GM19455 (cell line): ENCODE results near the gene CC2D1A.
"Not testable (repeated sequence)": the region's sequence is repeated elsewhere in the genome, so short reads cannot be mapped to it uniquely, and the experiment has no call there.

Source experiments
- ATAC-seq: cut with Tn5 transposase; IDR thresholded peaks from one replicate; pipeline ENCODE4 v1.9.1; 2021; ENCODE audit not compliant: unreplicated experiment

CC2D1A gene

DNA sequence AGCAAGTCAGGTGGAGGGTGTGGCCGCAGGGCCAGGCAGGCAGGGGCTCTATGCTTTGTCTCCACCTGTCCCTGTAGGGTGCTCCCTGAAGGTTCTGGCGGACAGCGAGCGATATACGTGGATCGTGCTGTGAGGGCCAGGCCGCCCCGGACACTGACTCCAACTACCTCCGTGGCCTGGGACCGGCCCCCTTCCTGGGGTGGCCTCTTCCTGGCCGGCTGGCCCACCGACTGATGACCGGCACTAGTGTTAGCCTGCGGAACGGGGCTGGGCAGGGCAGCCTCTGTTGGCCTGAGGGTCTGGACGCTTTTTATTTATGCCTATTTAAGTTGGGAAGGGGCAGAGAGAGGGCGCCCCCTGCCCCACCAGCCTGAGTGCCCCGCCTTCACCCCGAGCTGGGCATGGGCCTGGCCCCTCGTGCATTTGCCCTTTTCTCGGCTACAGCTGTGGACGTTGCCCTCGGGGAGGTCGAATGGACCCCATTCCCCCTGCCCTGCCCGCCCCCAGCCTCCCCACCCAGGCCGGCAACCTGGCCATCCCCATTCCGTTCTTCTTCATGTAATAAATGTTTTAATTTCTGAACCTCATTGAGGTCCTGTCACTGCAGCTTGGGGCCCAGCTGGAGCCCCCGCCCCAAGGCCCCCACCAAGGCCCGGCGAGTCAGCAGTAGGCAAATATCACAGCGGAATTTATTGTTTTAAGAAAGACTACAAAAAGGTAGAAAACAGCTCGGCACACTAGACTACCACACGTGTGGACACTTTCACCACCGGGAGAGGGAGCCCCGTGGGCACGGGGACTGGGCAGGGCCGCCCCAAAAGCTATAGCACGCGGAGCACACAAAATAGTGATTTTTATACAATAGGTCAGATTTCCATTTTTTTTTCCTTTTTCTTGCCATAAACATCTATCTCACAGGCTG, 55.1 kb downstream of the CC2D1A start:
- no peak for ATAC-seq

GRCh38 chr19:13961826-13962698, 56.1 kb downstream of the CC2D1A start:
- no peak for ATAC-seq

- no peak for ATAC-seq
Observed at GRCh38 chr19:13962699-13963602, 57.0 kb downstream of the CC2D1A start.

DNA sequence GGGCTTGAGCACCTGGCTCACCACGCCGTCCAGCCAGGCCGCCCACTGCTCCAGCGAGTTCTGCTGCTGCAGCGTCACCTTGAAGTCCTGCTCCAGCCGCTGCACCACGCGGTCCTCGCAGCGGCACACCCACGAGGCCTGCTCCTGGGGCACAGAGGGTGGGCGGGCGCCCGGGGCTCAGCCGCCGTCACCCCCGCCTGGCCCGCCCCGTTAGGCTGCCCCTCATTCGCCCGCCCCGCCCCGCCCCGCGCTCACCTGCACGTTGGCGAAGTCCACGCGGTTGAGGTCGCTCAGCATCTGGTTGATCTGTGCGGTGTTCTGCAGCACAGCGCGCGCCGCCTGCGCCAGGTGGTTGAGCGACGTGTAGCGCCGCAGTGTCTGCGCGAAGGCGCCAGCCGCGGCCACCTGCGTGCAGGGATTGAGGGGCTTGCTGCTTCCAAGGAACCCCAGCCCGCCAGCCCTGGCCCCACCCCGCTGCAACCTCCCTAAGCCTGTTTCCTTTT, 57.7 kb downstream of the CC2D1A start:
- no peak for ATAC-seq

- no peak for ATAC-seq
Observed at GRCh38 chr19:13964776-13965175, 58.8 kb downstream of the CC2D1A start.

DNA sequence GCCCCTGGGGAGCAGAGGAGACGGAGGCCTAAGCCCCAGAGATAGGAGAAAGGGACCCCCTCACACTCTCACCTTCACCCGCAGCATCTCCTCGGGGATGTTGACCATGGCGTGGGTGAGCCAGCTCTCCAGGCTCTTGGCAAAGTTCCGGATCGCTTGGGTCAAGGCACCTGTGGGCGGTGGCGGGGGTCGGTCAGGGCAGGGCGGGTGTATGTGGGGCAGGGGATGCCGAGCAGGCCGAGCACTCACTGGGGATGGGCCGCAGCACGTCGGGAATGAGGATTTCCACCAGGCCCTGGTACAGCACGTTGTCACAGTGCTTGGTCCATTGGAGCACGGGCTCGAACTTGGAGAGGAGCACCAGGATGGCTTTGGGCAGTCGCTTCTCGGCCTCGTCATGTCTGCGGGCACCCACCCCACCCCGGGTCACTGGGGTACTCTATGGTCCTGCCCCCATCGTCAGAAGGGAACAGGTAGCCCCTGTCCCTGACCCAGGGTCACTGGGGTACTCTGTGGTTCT, 59.4 kb downstream of the CC2D1A start:
- ATAC-seq: no peak

- no peak for ATAC-seq
Observed at GRCh38 chr19:13965926-13966683, 60.1 kb downstream of the CC2D1A start.

- ATAC-seq: no peak
Observed at GRCh38 chr19:13966684-13967128, 60.7 kb downstream of the CC2D1A start.

DNA sequence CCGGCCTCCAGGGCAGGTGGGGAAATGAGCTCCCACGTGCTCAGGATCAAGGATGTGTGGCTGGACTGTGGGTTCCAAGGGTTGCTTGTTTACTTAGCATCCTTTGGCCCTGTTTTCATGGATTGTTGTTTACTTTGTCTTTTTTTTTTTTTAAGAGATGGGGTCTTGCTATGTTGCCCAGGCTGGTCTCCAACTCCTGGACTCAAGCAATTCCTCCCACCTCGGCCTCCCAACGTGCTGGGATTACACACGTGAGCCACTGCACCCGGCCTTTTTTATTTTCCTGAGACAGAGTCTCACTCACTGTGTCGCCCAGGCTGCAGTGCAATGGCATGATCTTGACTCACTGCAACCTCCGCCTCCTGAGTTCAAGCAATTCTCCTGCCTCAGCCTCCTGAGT, 61.2 kb downstream of the CC2D1A start:
- not testable (repeated sequence) for ATAC-seq

- no peak for ATAC-seq
Observed at GRCh38 chr19:13968383-13968935, 62.5 kb downstream of the CC2D1A start.

GRCh38 chr19:13968999-13969398, 63.0 kb downstream of the CC2D1A start:
- no peak for ATAC-seq

- ATAC-seq: no peak
Observed at GRCh38 chr19:13969897-13970296, 63.9 kb downstream of the CC2D1A start.

DNA sequence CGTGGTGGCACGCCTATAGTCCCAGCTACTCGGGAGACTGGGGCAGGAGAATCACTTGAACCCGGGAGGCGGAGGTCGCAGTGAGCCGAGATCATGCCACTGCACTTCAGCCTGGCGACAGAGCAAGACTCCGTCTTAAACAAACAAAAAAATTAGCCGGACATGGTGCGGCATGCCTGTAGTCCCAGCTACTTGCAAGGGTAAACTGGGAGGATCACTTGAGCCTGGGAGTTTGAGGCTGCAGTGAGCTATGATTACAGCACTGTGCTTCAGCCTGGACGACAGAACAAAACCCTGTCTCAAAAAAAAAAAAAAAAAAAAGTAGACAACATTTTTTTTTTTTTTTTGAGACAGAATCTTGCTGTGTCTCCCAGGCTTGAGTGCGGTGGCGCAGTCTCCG, 65.9 kb downstream of the CC2D1A start:
- not testable (repeated sequence) for ATAC-seq

DNA sequence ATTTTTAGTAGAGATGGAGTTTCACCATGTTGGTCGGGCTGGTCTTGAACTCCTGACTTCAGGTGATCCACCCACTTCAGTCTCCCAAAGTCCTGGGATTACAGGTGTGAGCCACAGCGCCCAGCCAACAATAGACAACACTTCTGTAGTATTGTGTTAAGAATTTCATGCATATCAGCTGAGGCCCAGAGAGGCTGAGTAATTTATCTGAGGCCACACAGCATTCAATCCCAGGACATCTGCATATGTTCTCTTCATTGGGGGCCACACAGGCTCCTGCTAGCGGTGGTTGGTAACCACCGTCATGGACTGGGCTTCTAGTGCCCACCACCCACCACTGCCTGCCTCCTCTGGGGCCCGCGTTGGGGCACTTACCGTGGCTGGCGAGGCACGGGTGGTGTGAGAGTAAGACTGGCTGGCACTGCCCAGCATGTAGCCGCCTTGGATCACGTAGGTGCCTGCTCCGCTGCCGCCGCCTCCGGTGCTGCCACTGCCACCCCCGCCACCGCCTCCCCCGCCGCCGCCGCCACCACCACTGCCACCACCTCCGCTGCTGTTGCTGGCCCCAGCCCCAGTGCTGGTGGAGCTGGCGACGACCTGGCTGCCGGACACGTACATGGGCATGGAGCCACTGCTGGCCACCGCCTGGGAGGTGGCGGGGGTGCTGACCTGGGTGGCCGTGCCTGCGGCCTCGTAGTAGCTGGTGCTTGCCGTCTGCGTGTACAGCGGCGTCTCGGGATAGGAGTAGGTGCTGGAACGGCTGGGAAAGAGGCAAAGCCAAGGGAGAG, 66.6 kb downstream of the CC2D1A start:
- ATAC-seq: no peak

DNA sequence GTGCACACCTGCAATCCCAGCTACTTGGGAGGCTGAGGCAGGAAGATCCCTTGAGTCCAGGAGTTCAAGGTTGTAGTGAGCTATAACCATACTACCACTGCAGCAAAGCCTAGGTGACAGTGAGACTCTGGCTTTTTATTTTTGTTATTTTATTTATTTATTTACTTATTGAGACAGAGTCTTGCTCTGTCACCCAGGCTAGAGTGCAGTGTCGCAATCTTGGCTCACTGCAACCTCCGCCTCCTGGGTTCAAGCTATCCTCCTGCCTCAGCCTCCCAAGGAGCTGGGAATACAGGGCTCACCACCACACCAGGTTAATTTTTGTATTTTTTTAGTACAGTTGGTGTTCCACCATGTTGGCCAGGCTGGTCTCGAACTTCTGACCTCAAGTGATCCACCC, 67.5 kb downstream of the CC2D1A start:
- ATAC-seq: not testable (repeated sequence)

GRCh38 chr19:13974073-13974472, 68.1 kb downstream of the CC2D1A start:
- no peak for ATAC-seq

GRCh38 chr19:13975870-13976269, 69.9 kb downstream of the CC2D1A start:
- no peak for ATAC-seq

- ATAC-seq: no peak
Observed at GRCh38 chr19:13976446-13976845, 70.4 kb downstream of the CC2D1A start.
